GM18526 (cell line): ENCODE data around the gene UBQLN1.

Experiments used
- POLR2A ChIP-seq: IDR thresholded peaks from 3 replicates; pipeline ENCODE4 v1.6.1; 2011; ENCODE audit not compliant: insufficient read length; ENCODE audit errors: extremely low read depth

The UBQLN1 gene

DNA sequence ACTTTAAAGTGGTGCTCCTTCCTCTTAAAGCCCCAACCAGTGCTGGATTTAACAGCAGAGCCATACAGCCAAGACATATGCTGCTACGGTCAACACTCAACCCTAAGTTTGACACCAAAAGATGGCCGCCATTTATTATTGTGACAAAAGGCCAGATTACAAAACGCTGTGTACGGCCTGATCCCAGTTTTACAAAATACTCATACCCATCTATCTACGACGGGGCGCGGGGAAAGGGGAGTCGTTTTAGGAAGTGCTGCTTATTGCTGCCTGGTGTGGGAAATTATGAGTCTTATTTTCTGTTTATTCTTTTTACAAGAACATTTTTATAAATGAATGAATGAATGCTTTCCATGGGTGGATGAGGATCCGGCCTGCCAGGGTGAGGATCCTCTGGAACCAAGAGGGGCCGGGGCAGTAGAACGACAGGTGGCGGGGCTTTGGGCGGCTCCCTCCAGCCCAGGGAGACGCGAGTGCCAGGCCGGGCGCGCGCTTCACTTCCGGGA is 85.3 kb downstream of the UBQLN1 start:
- TF ChIP-seq POLR2A = no peak

DNA sequence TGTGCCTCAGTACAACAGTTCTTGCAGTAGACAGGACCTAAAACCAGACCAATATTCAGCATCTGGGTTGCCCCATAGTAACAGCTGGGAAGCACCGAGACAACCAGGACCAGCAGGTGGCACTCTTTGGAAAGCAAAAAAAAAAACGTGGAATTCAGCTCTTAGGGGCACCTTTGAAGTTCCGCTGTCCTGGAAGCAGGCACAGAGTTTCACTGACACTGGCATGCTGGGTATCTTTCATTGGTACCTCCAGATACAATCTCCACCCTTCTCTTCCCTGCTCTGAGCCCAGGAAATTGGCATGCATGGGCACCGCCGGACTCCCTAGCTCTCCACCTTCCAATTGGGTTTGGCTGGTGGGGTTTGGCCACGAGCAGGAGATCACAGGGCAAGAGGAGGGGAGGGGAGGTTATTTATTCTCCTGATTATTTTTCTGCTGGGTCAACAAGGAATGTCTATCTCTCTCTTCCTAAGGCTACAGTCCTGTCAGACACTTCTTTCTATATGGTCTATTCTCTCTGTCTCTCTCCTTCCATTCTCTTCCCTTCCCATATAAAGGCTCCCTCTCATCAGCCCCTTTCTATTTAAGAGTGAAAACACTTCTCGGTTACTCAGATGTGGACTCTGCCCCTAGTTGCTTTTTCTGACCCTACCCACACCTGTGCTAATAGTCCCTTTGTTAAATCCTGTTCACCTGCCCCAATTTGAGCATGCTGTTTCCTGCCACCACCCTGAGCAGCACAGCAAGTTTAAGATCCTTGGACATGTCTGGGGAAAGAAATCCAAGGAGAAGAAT is 86.7 kb downstream of the UBQLN1 start:
- no peak for TF ChIP-seq POLR2A

DNA sequence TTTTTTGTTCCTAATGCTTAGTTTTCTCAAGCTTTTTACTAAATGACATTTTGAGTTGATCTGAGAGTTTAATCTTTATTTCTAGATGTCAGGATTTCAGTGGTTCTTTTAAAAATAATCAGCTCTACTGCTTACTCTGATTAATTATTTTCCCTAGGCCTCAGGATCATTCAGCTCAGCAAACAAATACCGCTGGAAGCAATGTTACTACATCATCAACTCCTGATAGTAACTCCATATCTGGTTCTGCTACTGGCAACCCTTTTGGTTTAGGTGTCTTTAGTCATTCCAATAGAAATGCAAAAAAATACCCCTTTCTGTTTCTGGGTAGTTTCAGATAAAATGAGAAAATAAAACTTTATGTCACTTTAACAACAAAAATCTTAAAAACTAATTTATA is 90.5 kb downstream of the UBQLN1 start:
- TF ChIP-seq POLR2A = no peak
